Left renal pelvis (tissue), 4 donors: ENCODE measurements around the gene GEN1. TPM values are rescaled to one million over a fixed set of nuclear protein-coding genes. Genes with fewer than 3 reads are reported as not detected.
"Not testable (repeated sequence)": the region's sequence is repeated elsewhere in the genome, so short reads cannot be mapped to it uniquely, and the experiment has no call there.

Experiments used
- DNase-seq, 4 donors: peaks; one replicate each; pipeline ENCODE4 v3.0.0-alpha.2; 2013; ENCODE audit warnings: low read depth in 4 of 4, low spot score in 3 of 4
- polyA plus RNA-seq, 4 donors: library from polyadenylated mRNA; unstranded; fragments of 120-200 nt; gene quantifications; one replicate each; pipeline ENCODE4 v1.2.1, GENCODE V29; 2013; ENCODE audit not compliant: insufficient read length in 4 of 4

Gene GEN1
- polyA plus RNA-seq, 4 donors = 8.6 to 18.4 (median 14.4) TPM

DNA sequence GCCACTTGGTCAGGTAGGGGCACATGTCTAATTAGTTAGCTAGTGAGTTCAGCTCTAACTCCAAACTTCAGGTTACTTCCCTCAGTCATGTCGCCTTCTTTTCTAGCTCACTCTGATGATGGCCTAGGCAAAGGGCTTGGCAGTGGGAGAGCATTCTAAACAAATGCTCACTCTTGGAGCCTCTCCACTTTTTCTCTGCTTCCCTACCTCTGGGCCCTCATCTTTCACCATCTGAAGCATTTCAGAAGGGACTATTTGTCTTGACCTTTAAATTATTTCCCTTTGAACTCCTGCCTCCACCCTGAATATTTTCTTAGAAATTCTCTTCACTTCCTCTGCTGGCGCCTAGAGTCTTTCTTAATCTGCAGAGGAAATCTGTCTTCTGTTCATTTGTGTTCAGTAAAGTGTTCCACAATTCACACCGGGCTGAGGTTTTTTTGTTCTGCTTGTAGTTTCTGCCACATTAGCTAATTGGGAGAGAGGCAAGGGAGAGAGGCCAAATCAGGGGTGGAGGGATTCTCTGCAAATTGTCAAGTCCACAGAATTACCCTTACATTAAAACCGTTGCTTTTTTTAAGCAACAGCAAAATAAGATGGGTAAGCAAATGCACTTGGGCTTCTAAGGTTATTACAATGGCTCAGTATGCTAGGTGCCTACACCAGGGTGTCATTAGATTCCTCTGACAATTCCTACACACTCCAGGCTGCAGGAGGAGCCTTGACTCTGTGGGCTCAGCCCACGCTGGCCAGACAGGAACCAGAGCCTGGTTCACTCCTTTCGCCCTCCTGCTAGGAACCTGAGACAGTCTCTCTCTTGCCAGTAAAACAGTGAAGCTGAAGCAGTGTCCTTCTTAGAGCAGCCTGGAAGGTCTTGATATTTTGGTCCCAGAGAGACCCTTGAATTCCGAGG lies 67.9 kb downstream of the GEN1 start:
- DNase-seq = peak in 1 of 4 donors; percentile 30

DNA sequence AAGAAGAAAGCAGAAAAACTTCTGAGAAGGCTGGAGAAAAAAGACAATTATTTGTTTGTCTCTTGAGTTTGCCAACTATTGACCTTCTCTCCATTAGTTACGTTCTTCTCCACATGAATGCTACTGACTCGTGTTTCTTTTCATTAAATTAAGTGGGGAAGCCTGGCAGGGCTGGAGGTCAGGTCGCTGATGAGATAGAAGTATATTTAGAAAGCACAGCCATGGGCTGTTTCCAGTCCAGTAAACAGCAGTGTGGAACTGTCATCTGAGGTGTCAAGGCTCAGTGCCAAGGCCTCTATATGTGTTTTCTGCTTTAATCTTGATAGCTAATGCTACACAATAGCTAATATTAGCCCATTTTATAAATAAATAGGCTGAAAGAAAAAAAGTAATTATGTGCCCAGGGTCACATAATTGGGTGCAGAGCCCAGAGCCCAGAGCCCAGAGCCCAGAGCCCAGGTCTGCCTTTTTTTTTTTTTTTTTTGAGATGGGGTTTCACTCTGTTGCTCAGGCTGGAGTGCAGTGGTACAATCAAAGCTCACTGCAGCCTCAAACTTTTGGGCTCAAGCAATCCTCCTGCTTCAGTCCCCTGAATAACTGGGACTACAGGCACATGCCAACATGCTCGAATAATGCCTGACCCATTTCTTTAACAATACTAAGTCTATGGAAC lies 68.6 kb downstream of the GEN1 start:
- DNase-seq = peak in 1 of 4 donors; percentile 22

DNA sequence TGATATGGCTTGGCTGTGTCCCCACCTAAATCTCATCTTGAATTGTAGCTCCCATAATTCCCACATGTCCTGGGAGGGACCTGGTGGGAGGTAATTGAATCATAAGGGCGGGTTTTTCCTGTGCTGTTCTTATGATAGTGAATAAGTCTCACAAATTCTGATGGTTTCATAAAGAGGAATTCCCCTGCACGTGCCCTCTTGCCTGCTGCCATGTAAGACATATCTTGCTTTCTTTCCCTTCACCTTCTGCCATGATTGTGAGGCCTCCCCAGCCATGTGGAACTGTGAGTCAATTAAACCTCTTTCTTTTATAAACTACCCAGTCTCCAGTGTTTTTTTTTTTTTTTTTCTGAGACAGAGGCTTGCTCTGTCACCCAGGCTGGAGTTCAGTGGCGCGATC lies 69.7 kb downstream of the GEN1 start:
- not testable (repeated sequence) for DNase-seq

GRCh38 chr2:17827316-17827715 lies 73.4 kb downstream of the GEN1 start:
- DNase-seq = no peak

- DNase-seq = no peak
Measured at GRCh38 chr2:17827785-17828184, 73.8 kb downstream of the GEN1 start.

- DNase-seq = peak; percentile 56 to 76 (median 65)
Measured at GRCh38 chr2:17830053-17831034, 76.4 kb downstream of the GEN1 start.

DNA sequence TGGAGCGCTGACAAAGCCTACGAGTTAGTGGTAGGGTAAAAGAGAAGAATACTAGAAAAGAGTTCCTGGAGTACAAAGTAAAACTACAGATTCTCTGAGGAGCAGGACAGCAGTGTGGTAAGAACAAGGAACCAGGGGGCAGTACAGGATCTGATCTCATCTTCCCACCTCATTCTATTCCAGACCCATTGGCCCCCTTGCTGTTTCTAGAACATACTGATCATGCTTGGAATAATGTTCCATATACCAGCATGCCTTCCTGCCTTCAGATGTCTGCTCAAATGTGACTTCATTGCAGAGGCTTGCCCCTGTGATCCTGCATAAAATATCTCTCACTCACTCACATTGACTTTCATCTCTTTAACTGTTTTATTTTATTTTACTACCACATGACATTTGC lies 81.6 kb downstream of the GEN1 start:
- DNase-seq = no peak

Other genes with a start within 250 kb of the GEN1 start
- gene RAD51AP2, start 235.7 kb upstream of the GEN1 start, polyA plus RNA-seq = under 1 TPM; 0.12 to 0.21 (median 0.21) TPM
- gene VSNL1, start 213.4 kb upstream of the GEN1 start, polyA plus RNA-seq = 1 to 10 TPM; 4.4 to 6.1 (median 5.2) TPM
- gene SMC6, start 328 bp upstream of the GEN1 start, polyA plus RNA-seq = 10 to 100 TPM; 27.7 to 42.5 (median 40.2) TPM
- gene MSGN1, start 62.3 kb downstream of the GEN1 start, polyA plus RNA-seq = not detected
- gene KCNS3, start 124.5 kb downstream of the GEN1 start, polyA plus RNA-seq = 1 to 10 TPM; 1.6 to 9.8 (median 7.5) TPM